ENCODE results near the gene KCNAB2. TPM values are rescaled to one million over a fixed set of nuclear protein-coding genes. Genes with fewer than 3 reads are reported as not detected.

The KCNAB2 gene
- polyA plus RNA-seq, 3 donors: 11.5 to 178 (median 22.7) TPM

- peak overlapping the region in 5 of 7 donors; percentile 0 to 78 (median 14) for H3K27ac Mint-ChIP-seq
Measured at GRCh38 chr1:6097824-6098223, 52.1 kb downstream of the KCNAB2 start.

GRCh38 chr1:6098303-6099215, 52.9 kb downstream of the KCNAB2 start:
- Histone ChIP-seq H3K4me2 (replicated peaks; ENCODE audit: extremely low read depth, low read length, poor library complexity, severe bottlenecking) (no peak overlapping the region), H3K9me3 (replicated peaks in 1 of 2; ENCODE audit: control insufficient read depth in 1 of 2, insufficient read depth in 1 of 2, low read length in 2 of 2) (no peaks in the 10 kb centered on the region), H3K4me1 (ENCODE audit: control insufficient read depth in 1 of 2, insufficient read depth in 2 of 2, low read length in 2 of 2) (no peaks in the 10 kb centered on the region), H3K79me2 (ENCODE audit: insufficient read depth, low read length) (no peaks in the 10 kb centered on the region), H3K36me3 (replicated peaks in 1 of 2; ENCODE audit: control insufficient read depth in 1 of 2, insufficient read depth in 2 of 2, low read length in 2 of 2) (peaks cover 58% of the 10 kb centered on the region in 2 donors), H4K20me1 (ENCODE audit: insufficient read depth, low read length) (peaks cover 67% of the 10 kb centered on the region), H3K9ac (ENCODE audit: insufficient read depth, low read length, poor library complexity, severe bottlenecking) (no peak overlapping the region), H3K27me3 (ENCODE audit: control insufficient read depth in 2 of 2, insufficient read depth in 2 of 2, low read length in 2 of 2) (no peaks in the 10 kb centered on the region), H2AFZ (ENCODE audit: insufficient read depth, low read depth, low read length, poor library complexity, severe bottlenecking) (no peak overlapping the region), H3K4me3 (replicated peaks in 1 of 3; ENCODE audit: low read depth in 2 of 3, low read length in 3 of 3) (no peak overlapping the region), H3K27ac (ENCODE audit: low read depth in 1 of 2, low read length in 2 of 2) (no peak overlapping the region)
- Mint-ChIP-seq H3K27me3 (ENCODE audit: low read depth in 3 of 3) (peaks cover 0 to 10% (median 1%) of the 10 kb centered on the region in 3 donors), H3K36me3 (peaks cover 34 to 50% of the 10 kb centered on the region in 2 donors), H3K4me1 (peaks cover 3% of the 10 kb centered on the region), H3K9me3 (no peaks in the 10 kb centered on the region), H3K4me3 (no peak overlapping the region), H3K27ac (no peak overlapping the region)
- intact Hi-C loops (cut with micrococcal nuclease): no loop called here
- 72% methylated on average over 10 of the region's 24 CpGs for WGBS (ENCODE audit: insufficient coverage)
- no peak for TF ChIP-seq CTCF (IDR thresholded peaks at IDR 0.05)
- no peak for DNase-seq

More at GRCh38 chr1:6097824-6098223, 52.1 kb downstream of the KCNAB2 start:
- H3K27ac ChIP-seq (ENCODE audit: low read depth in 1 of 2, low read length in 2 of 2): no peak overlapping the region
- no peaks in the 10 kb centered on the region for H3K27me3 ChIP-seq (ENCODE audit: control insufficient read depth in 2 of 2, insufficient read depth in 2 of 2, low read length in 2 of 2)
- no peak for TF ChIP-seq CTCF (IDR thresholded peaks at IDR 0.05)
- no peaks in the 10 kb centered on the region for H3K79me2 ChIP-seq (ENCODE audit: insufficient read depth, low read length)
- no peak for DNase-seq
- Mint-ChIP-seq H3K4me1 (peaks cover 3% of the 10 kb centered on the region), H3K4me3 (no peak overlapping the region), H3K36me3 (peaks cover 40 to 58% of the 10 kb centered on the region in 2 donors), H3K27me3 (ENCODE audit: low read depth in 3 of 3) (peaks cover 0 to 6% (median 1%) of the 10 kb centered on the region in 3 donors), H3K9me3 (no peaks in the 10 kb centered on the region)
- H3K4me3 ChIP-seq (replicated peaks in 1 of 3; ENCODE audit: low read depth in 2 of 3, low read length in 3 of 3): no peak overlapping the region
- no peak overlapping the region for H3K4me2 ChIP-seq (replicated peaks; ENCODE audit: extremely low read depth, low read length, poor library complexity, severe bottlenecking)
- WGBS (ENCODE audit: insufficient coverage): 85% methylated on average over 17 of the region's 17 CpGs
- H4K20me1 ChIP-seq (ENCODE audit: insufficient read depth, low read length): peaks cover 74% of the 10 kb centered on the region
- H3K9me3 ChIP-seq (replicated peaks in 1 of 2; ENCODE audit: control insufficient read depth in 1 of 2, insufficient read depth in 1 of 2, low read length in 2 of 2): no peaks in the 10 kb centered on the region
- no peak overlapping the region for H2AFZ ChIP-seq (ENCODE audit: insufficient read depth, low read depth, low read length, poor library complexity, severe bottlenecking)
- no peak overlapping the region for H3K9ac ChIP-seq (ENCODE audit: insufficient read depth, low read length, poor library complexity, severe bottlenecking)
- peaks cover 65 to 66% of the 10 kb centered on the region in 2 donors for H3K36me3 ChIP-seq (replicated peaks in 1 of 2; ENCODE audit: control insufficient read depth in 1 of 2, insufficient read depth in 2 of 2, low read length in 2 of 2)
- intact Hi-C loops (cut with micrococcal nuclease): no loop called here
- no peaks in the 10 kb centered on the region for H3K4me1 ChIP-seq (ENCODE audit: control insufficient read depth in 1 of 2, insufficient read depth in 2 of 2, low read length in 2 of 2)
